Measurements from ENCODE around the gene HELB. TPM values are rescaled to one million over a fixed set of nuclear protein-coding genes. Genes with fewer than 3 reads are reported as not detected.

Gene HELB
- total and polyA plus RNA-seq, 2 of the 8 experiments (the other 6 are each of a cell fraction or from before 2014, with no cell fraction given), result 1.8 to 7.6 TPM

- H3K56ac ChIP-seq (replicated peaks; ENCODE audit: insufficient read length, low read depth, low read length), result no peak overlapping the region
- no peak overlapping the region for H2BK12ac ChIP-seq (ENCODE audit: low read depth, low read length)
- no peak overlapping the region for H2BK15ac ChIP-seq (ENCODE audit: low read length)
- no peak overlapping the region for H4K91ac ChIP-seq (replicated peaks; ENCODE audit: insufficient read length, low read length)
- no peaks in the 10 kb centered on the region for H3K9me3 ChIP-seq (ENCODE audit: insufficient read depth in 2 of 2, low read depth in 1 of 2, low read length in 1 of 2)
- no peak overlapping the region for H4K8ac ChIP-seq (ENCODE audit: extremely low read depth, insufficient read depth, low read length)
- H3K27me3 ChIP-seq (replicated peaks in 1 of 4; ENCODE audit: control insufficient read depth in 3 of 4, extremely low read depth in 1 of 4, insufficient read depth in 3 of 4, low read length in 3 of 4), result no peaks in the 10 kb centered on the region
- no peak overlapping the region for H3K14ac ChIP-seq (ENCODE audit: insufficient read length)
- H3K9ac ChIP-seq (replicated peaks in 1 of 4; ENCODE audit: extremely low read depth in 1 of 4, low read depth in 3 of 4, low read length in 3 of 4), result no peak overlapping the region
- ChIA-PET CTCF (ENCODE audit: partially characterized antibody) (no interaction called here), POLR2A (ENCODE audit: partially characterized antibody) (no interaction called here)
- H2AK5ac ChIP-seq (ENCODE audit: low read depth, low read length), result no peak overlapping the region
- no peaks in the 10 kb centered on the region for H3K23me2 ChIP-seq (ENCODE audit: low read depth, low read length)
- DNase-seq (ENCODE audit: low read depth in 1 of 2, low spot score in 2 of 2) (no peak), FAIRE-seq (no peak)
- H3K23ac ChIP-seq (ENCODE audit: insufficient read length), result no peak overlapping the region
- no peak overlapping the region for H3K4ac ChIP-seq (replicated peaks; ENCODE audit: insufficient read length, low read depth, low read length)
- H4K5ac ChIP-seq (ENCODE audit: insufficient read length, low read depth, low read length), result no peak overlapping the region
- no peaks in the 10 kb centered on the region for H4K20me1 ChIP-seq (replicated peaks in 1 of 2; ENCODE audit: control insufficient read depth in 1 of 2, insufficient read depth in 2 of 2, low read length in 2 of 2)
- no peaks in the 10 kb centered on the region for H3K79me1 ChIP-seq (ENCODE audit: low read depth, low read length)
- no peaks in the 10 kb centered on the region for H3K4me1 ChIP-seq (replicated peaks in 1 of 4; ENCODE audit: control insufficient read depth in 3 of 4, insufficient read depth in 4 of 4, low read length in 3 of 4)
- no peak overlapping the region for H3K4me3 ChIP-seq (ENCODE audit: extremely low read depth in 1 of 4, insufficient read depth in 2 of 4, low read depth in 3 of 4, low read length in 4 of 4)
- no peaks in the 10 kb centered on the region for H3K79me2 ChIP-seq (ENCODE audit: control insufficient read depth in 1 of 2, insufficient read depth in 2 of 2, low read length in 2 of 2)
- H3K36me3 ChIP-seq (ENCODE audit: control insufficient read depth in 2 of 4, insufficient read depth in 4 of 4, low read length in 3 of 4), result peaks cover 0 to 18% (median 0%) of the 10 kb centered on the region in 4 experiments; a peak in 1 of 8 replicates
- WGBS, 2 experiments (ENCODE audit: extremely low coverage in 1 of 2, insufficient coverage in 1 of 2, insufficient read length in 1 of 2, insufficient replicate concordance in 2 of 2, low coverage in 1 of 2, low lambda C conversion rate in 2 of 2, missing lambda C conversion rate in 1 of 2), result 82% methylated on average over 4 of the region's 4 CpGs; no CpG with 5 or more reads in 1 of the 2 experiments
- H2AFZ ChIP-seq (ENCODE audit: low read length), result no peak overlapping the region
- H3K27ac ChIP-seq (ENCODE audit: low read depth, low read length), result no peak overlapping the region
- no peak overlapping the region for H2BK5ac ChIP-seq (ENCODE audit: low read depth, low read length)
- no peak overlapping the region for H3K18ac ChIP-seq (ENCODE audit: extremely low read depth, low read length)
- no peak overlapping the region for H2BK120ac ChIP-seq (replicated peaks; ENCODE audit: low read depth, low read length)
- no peak overlapping the region for H2BK20ac ChIP-seq (ENCODE audit: low read length)
- H3K4me2 ChIP-seq (ENCODE audit: insufficient read depth in 1 of 2, low read depth in 2 of 2, low read length in 2 of 2), result no peak overlapping the region
- TF ChIP-seq POLR2AphosphoS5 (IDR thresholded peaks at IDR 0.05; ENCODE audit: low read depth, low read length) (no peak), SP2 (IDR thresholded peaks at IDR 0.05; ENCODE audit: low read length) (no peak), HDAC2 (IDR thresholded peaks at IDR 0.05; ENCODE audit: borderline replicate concordance in 1 of 2, low read depth in 2 of 2, low read length in 2 of 2) (no peak), CTCF (IDR thresholded peaks at IDR 0.05; ENCODE audit: control extremely low read depth in 1 of 3, insufficient read depth in 1 of 3, low read depth in 1 of 3, low read length in 3 of 3) (no peak), SIRT6 (IDR thresholded peaks at IDR 0.05; ENCODE audit: low read length) (no peak), RAD21 (IDR thresholded peaks at IDR 0.05 in 1 of 2, conservative IDR thresholded peaks at IDR 0.05 in 1 of 2; ENCODE audit: low read depth in 2 of 2, low read length in 2 of 2) (no peak), SUZ12 (IDR thresholded peaks at IDR 0.05; ENCODE audit: low read length) (no peak), EGR1 (IDR thresholded peaks at IDR 0.05; ENCODE audit: borderline replicate concordance, low read depth, low read length) (no peak), MAX (IDR thresholded peaks at IDR 0.05) (no peak), POU5F1 (IDR thresholded peaks at IDR 0.05; ENCODE audit: low read depth, low read length) (no peak)
Measured at GRCh38 chr12:66319266-66319954, 17.1 kb downstream of the HELB start.
